ENCODE measurements around the gene ENPP6. TPM values are rescaled to one million over a fixed set of nuclear protein-coding genes. Genes with fewer than 3 reads are reported as not detected.

Gene ENPP6
- not detected in 2 replicates for total RNA-seq (2014; rRNA removed; shearing (Covaris generic))

GRCh38 chr4:184217634-184218033, at the start of gene ENPP6:
TSS of gene ENPP6 (minus strand) at chr4:184217873. CDS start at chr4:184217819, 54 bp downstream.

Measured in A375 (cell line).